ENCODE measurements around the gene CERKL. TPM values are rescaled to one million over a fixed set of nuclear protein-coding genes. Genes with fewer than 3 reads are reported as not detected.

CERKL gene
- total RNA-seq, 1 experiment from 2014 or later = 0.23 TPM

DNA sequence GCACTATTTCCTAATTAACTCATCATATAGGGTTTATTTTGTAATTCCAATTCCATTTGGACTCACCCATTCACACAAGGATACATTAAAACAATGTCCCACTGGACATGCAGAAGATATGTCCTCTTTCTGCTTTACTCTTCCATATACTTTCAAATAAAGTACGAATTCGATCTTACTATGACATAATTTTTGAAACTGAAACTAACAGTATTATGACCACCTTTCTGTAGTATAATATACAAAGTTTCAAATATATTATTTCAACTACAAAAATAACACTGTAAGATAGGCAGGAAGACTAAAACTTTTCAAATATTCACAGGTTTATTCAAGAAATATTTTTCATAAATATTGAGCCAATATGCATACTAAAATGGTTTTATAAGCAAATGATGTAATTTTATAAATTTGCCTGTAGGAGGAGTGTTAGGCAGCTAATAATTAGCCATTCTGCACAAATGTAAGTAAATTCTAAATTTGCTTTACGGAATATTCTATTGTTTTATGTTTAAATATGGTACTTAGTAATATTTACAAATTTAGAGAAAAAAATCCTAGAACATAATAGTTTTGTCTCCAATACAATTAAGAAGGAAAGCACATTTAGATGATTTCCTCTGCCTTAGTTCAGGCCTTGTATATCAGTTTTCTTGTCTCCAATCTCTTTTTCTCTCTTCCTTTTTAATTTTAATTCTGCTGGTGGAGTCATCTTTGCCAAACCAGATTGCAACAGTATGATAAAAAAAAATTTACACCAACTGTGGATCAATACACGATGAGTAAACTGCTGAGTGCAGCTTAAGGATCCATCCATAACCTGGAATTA lies 85.9 kb downstream of the CERKL start:
- Mint-ChIP-seq H3K27ac (ENCODE audit: low read depth, unreplicated experiment) (no peak overlapping the region), H3K4me1 (ENCODE audit: insufficient read depth, unreplicated experiment) (no peaks in the 10 kb centered on the region), H3K9me3 (ENCODE audit: unreplicated experiment) (no peaks in the 10 kb centered on the region), H3K27me3 (ENCODE audit: insufficient read depth, unreplicated experiment) (no peaks in the 10 kb centered on the region), H3K36me3 (ENCODE audit: insufficient read depth, unreplicated experiment) (no peaks in the 10 kb centered on the region), H3K4me3 (ENCODE audit: unreplicated experiment) (no peak overlapping the region)
- TF ChIP-seq CTCF (IDR thresholded peaks at IDR 0.05; ENCODE audit: unreplicated experiment) = peak; percentile 36
- POLR2A ChIA-PET = interaction anchor here (0.6 to 0.7 kb wide), 2 partner anchors 94 to 506 kb away, joined by 3 to 5 read pairs; no protein-coding TSS in a partner anchor
- CTCF ChIA-PET = interaction anchor here (0.8 to 5.0 kb wide), 8 partner anchors 9 to 1447 kb away, joined by 3 to 149 read pairs (median 4); no protein-coding TSS in a partner anchor
- BruUV-seq (replicated peaks) = no TSS peak
- intact Hi-C loops (cut with micrococcal nuclease) = loop anchor here (5.0 kb wide), 1 partner anchor 469 kb away; no protein-coding TSS in a partner anchor
- DNase-seq (ENCODE audit: unreplicated experiment) = peak; percentile 3

DNA sequence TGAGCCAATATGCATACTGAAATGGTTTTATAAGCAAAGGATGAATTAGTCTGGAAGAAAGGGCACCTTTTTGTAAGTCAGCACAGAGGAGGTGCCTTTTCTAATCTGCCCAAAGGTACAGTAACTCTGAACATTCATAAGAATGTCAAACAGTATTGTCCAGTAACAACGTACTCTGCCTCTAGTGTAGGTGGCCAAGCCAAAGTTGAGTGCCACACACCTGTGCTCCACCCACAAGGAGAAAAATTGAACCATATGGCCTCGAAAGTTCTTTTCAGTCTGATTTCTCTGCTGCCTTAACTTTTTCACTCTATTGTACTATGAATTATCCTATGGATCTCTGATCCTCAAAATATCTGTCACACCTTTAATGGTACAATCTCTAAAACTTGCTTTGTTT lies 86.8 kb downstream of the CERKL start:
- H3K4me1 Mint-ChIP-seq (ENCODE audit: insufficient read depth, unreplicated experiment) = peaks cover 3% of the 10 kb centered on the region
- DNase-seq (ENCODE audit: unreplicated experiment) = no peak
- H3K4me3 Mint-ChIP-seq (ENCODE audit: unreplicated experiment) = no peak overlapping the region
- no peak overlapping the region for H3K27ac Mint-ChIP-seq (ENCODE audit: low read depth, unreplicated experiment)
- no peaks in the 10 kb centered on the region for H3K36me3 Mint-ChIP-seq (ENCODE audit: insufficient read depth, unreplicated experiment)
- POLR2A ChIA-PET = no interaction called here
- CTCF ChIA-PET = interaction anchor here (1.5 to 5.0 kb wide), 2 partner anchors 146 to 1444 kb away, joined by 3 to 149 read pairs; no protein-coding TSS in a partner anchor
- no TSS peak for BruUV-seq (replicated peaks)
- no peaks in the 10 kb centered on the region for H3K9me3 Mint-ChIP-seq (ENCODE audit: unreplicated experiment)
- TF ChIP-seq CTCF (IDR thresholded peaks at IDR 0.05; ENCODE audit: unreplicated experiment) = no peak
- intact Hi-C loops (cut with micrococcal nuclease) = loop anchor here (5.0 kb wide), 1 partner anchor 468 kb away; no protein-coding TSS in a partner anchor
- no peaks in the 10 kb centered on the region for H3K27me3 Mint-ChIP-seq (ENCODE audit: insufficient read depth, unreplicated experiment)

DNA sequence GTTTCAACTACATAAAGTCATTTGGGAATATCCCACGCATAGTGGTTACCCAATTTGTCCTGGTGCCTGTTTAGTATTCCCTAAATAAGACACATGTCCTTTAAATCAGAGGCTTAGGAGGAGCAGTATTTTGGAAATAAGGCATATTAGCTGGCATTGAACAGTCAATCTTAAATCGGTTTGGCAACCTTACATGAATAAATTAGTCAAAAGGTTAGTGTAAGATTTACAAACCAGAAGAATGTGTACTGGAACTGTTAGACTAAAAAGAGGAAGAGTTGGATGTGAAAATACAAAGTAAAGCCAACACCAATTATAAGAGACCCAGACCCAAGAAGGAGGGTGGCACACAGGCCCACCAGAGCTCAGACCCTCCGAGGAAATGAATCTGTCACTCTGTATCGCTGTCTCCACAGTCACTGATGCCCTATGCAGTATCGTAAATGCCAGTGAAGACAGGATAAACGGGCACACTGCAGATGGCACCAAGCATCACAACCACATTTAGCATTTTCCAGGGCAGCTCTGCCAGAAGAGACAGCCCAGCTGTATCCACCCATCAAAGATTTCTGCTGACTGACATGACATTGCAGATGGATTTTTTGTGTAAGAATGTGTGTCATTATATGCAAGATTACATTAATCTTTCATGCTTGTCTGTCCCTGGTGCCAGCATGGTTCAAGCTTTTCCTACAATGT lies 90.4 kb downstream of the CERKL start:
- ChIA-PET CTCF (interaction anchor here (1.3 kb wide), 1 partner anchor 150 kb away, joined by 4 read pairs; no protein-coding TSS in a partner anchor), POLR2A (no interaction called here)
- H3K4me3 Mint-ChIP-seq (ENCODE audit: unreplicated experiment) = no peak overlapping the region
- no peak for DNase-seq (ENCODE audit: unreplicated experiment)
- BruUV-seq (replicated peaks) = no TSS peak
- no peaks in the 10 kb centered on the region for H3K27me3 Mint-ChIP-seq (ENCODE audit: insufficient read depth, unreplicated experiment)
- no peaks in the 10 kb centered on the region for H3K36me3 Mint-ChIP-seq (ENCODE audit: insufficient read depth, unreplicated experiment)
- H3K4me1 Mint-ChIP-seq (ENCODE audit: insufficient read depth, unreplicated experiment) = peaks cover 6% of the 10 kb centered on the region
- intact Hi-C loops (cut with micrococcal nuclease) = no loop called here
- H3K9me3 Mint-ChIP-seq (ENCODE audit: unreplicated experiment) = no peaks in the 10 kb centered on the region
- TF ChIP-seq CTCF (IDR thresholded peaks at IDR 0.05; ENCODE audit: unreplicated experiment) = no peak
- H3K27ac Mint-ChIP-seq (ENCODE audit: low read depth, unreplicated experiment) = no peak overlapping the region

GRCh38 chr2:181563101-181563692 lies 93.7 kb downstream of the CERKL start:
- TF ChIP-seq CTCF (IDR thresholded peaks at IDR 0.05; ENCODE audit: unreplicated experiment) = no peak
- Mint-ChIP-seq H3K4me3 (ENCODE audit: unreplicated experiment) (no peak overlapping the region), H3K9me3 (ENCODE audit: unreplicated experiment) (no peaks in the 10 kb centered on the region), H3K4me1 (ENCODE audit: insufficient read depth, unreplicated experiment) (peaks cover 6% of the 10 kb centered on the region), H3K27me3 (ENCODE audit: insufficient read depth, unreplicated experiment) (no peaks in the 10 kb centered on the region), H3K36me3 (ENCODE audit: insufficient read depth, unreplicated experiment) (no peaks in the 10 kb centered on the region), H3K27ac (ENCODE audit: low read depth, unreplicated experiment) (no peak overlapping the region)
- intact Hi-C loops (cut with micrococcal nuclease) = no loop called here
- POLR2A ChIA-PET = no interaction called here
- no peak for DNase-seq (ENCODE audit: unreplicated experiment)
- no TSS peak for BruUV-seq (replicated peaks)
- CTCF ChIA-PET = interaction anchor here (0.6 to 2.1 kb wide), 3 partner anchors 9 to 486 kb away, joined by 3 to 14 read pairs (median 5); no protein-coding TSS in a partner anchor
